Fibroblast of skin of left quadriceps (primary cell): ENCODE measurements around the gene SEMA7A.

Experiments used
- DNase-seq, 2 experiments: peaks; one replicate each; pipeline ENCODE4 v3.0.0-alpha.2; 2013; ENCODE audit warnings: low read depth in 2 of 2

SEMA7A gene

GRCh38 chr15:74451861-74452835 is 18.4 kb upstream of the SEMA7A start:
- DNase-seq: no peak

- DNase-seq: no peak
Measured at GRCh38 chr15:74451322-74451721, 17.6 kb upstream of the SEMA7A start.

GRCh38 chr15:74449643-74450205 is 16.0 kb upstream of the SEMA7A start:
- DNase-seq: no peak

GRCh38 chr15:74449095-74449494 is 15.3 kb upstream of the SEMA7A start:
- DNase-seq: no peak

- no peak for DNase-seq
Measured at GRCh38 chr15:74445816-74446763, 12.3 kb upstream of the SEMA7A start.

- no peak for DNase-seq
Measured at GRCh38 chr15:74444106-74445062, 10.6 kb upstream of the SEMA7A start.

GRCh38 chr15:74443100-74443909 is 9.5 kb upstream of the SEMA7A start:
- DNase-seq: no peak

- DNase-seq: no peak
Measured at GRCh38 chr15:74442604-74443003, 8.8 kb upstream of the SEMA7A start.

GRCh38 chr15:74442063-74442462 is 8.3 kb upstream of the SEMA7A start:
- DNase-seq: no peak

- no peak for DNase-seq
Measured at GRCh38 chr15:74441248-74441941, 7.6 kb upstream of the SEMA7A start.

- peak; percentile 46 to 56 for DNase-seq
Measured at GRCh38 chr15:74438721-74439316, 5.1 kb upstream of the SEMA7A start.

- DNase-seq: no peak
Measured at GRCh38 chr15:74438206-74438605, 4.4 kb upstream of the SEMA7A start.

GRCh38 chr15:74434263-74435136 is 742 bp upstream of the SEMA7A start:
- DNase-seq: no peak

GRCh38 chr15:74432968-74433591 is 678 bp downstream of the SEMA7A start:
- no peak for DNase-seq

- DNase-seq: no peak
Measured at GRCh38 chr15:74432271-74432967, 1.3 kb downstream of the SEMA7A start.

GRCh38 chr15:74431645-74432044 is 2.1 kb downstream of the SEMA7A start:
- no peak for DNase-seq

GRCh38 chr15:74431116-74431515 is 2.6 kb downstream of the SEMA7A start:
- no peak for DNase-seq
